HL-60 (cell line): ENCODE measurements around the gene OGA.

ENCODE experiments used
- DNase-seq, 2 experiments: peaks; one replicate each; pipeline ENCODE4 v3.0.0-alpha.2; 2010 to 2020; ENCODE audit warnings: low read depth in 1 of 2, low spot score in 1 of 2
- H3K27ac ChIP-seq: fragments of 250-450 bp; sonication (Bioruptor Pico); replicated peaks from 2 replicates; pipeline ENCODE4 v1.5.1; 2020; ENCODE audit warnings: mild to moderate bottlenecking, moderate library complexity
- H3K27me3 ChIP-seq: fragments of 250-450 bp; sonication (Bioruptor Pico); 2 replicates; pipeline ENCODE4 v1.5.1; 2021; ENCODE audit warnings: mild to moderate bottlenecking, moderate library complexity; ENCODE audit not compliant: insufficient read depth, poor library complexity, severe bottlenecking
- H3K4me3 ChIP-seq: replicated peaks from 2 replicates; pipeline ENCODE4 v1.5.1; 2011; ENCODE audit warnings: mild to moderate bottlenecking, control low read depth, low read length; ENCODE audit not compliant: insufficient read depth
- GABPA ChIP-seq: IDR thresholded peaks from 2 replicates; pipeline ENCODE4 v1.6.1; 2012; ENCODE audit warnings: low read depth
- POLR2AphosphoS5 ChIP-seq: IDR thresholded peaks from 2 replicates; pipeline ENCODE4 v1.6.1; 2012; ENCODE audit warnings: low read depth
- SPI1 ChIP-seq: IDR thresholded peaks from 2 replicates; pipeline ENCODE4 v1.6.1; 2012; ENCODE audit warnings: low read depth, mild to moderate bottlenecking, borderline replicate concordance
- TF ChIP-seq, protein P1 (sequence below): IDR thresholded peaks from 2 replicates; pipeline ENCODE4 v1.6.1; 2012; ENCODE audit warnings: low read depth; ENCODE audit not compliant: insufficient replicate concordance
- TF ChIP-seq, protein P2 (sequence below): IDR thresholded peaks from one replicate; pipeline ENCODE4 v1.5.1; 2011; ENCODE audit warnings: low read length, control low read depth, inconsistent platforms; ENCODE audit not compliant: insufficient read depth

OGA gene

DNA sequence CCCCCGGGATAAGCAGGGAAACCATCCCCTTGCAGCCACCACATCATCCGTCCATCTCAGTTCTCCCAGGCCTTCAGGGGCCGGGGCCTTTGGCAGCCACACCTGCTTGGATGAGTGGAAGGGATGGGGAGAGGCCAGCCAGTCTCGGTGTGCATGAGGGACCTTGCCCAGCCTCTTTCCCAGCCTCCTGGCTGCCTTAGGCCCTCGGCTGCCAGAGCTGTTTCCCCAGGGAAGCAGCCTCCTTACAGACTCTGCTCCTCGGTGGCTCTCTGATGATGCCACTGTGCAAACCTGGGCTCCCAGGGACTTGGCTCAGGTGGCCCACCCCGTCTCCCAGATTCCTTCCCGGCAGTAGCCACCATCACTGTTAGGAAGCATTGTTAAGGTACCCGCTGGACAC is 57.0 kb downstream of the OGA start:
- TF ChIP-seq, protein P1, sequence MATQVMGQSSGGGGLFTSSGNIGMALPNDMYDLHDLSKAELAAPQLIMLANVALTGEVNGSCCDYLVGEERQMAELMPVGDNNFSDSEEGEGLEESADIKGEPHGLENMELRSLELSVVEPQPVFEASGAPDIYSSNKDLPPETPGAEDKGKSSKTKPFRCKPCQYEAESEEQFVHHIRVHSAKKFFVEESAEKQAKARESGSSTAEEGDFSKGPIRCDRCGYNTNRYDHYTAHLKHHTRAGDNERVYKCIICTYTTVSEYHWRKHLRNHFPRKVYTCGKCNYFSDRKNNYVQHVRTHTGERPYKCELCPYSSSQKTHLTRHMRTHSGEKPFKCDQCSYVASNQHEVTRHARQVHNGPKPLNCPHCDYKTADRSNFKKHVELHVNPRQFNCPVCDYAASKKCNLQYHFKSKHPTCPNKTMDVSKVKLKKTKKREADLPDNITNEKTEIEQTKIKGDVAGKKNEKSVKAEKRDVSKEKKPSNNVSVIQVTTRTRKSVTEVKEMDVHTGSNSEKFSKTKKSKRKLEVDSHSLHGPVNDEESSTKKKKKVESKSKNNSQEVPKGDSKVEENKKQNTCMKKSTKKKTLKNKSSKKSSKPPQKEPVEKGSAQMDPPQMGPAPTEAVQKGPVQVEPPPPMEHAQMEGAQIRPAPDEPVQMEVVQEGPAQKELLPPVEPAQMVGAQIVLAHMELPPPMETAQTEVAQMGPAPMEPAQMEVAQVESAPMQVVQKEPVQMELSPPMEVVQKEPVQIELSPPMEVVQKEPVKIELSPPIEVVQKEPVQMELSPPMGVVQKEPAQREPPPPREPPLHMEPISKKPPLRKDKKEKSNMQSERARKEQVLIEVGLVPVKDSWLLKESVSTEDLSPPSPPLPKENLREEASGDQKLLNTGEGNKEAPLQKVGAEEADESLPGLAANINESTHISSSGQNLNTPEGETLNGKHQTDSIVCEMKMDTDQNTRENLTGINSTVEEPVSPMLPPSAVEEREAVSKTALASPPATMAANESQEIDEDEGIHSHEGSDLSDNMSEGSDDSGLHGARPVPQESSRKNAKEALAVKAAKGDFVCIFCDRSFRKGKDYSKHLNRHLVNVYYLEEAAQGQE: no peak
- TF ChIP-seq POLR2AphosphoS5 (no peak), GABPA (no peak), SPI1 (no peak)
- TF ChIP-seq, protein P2, sequence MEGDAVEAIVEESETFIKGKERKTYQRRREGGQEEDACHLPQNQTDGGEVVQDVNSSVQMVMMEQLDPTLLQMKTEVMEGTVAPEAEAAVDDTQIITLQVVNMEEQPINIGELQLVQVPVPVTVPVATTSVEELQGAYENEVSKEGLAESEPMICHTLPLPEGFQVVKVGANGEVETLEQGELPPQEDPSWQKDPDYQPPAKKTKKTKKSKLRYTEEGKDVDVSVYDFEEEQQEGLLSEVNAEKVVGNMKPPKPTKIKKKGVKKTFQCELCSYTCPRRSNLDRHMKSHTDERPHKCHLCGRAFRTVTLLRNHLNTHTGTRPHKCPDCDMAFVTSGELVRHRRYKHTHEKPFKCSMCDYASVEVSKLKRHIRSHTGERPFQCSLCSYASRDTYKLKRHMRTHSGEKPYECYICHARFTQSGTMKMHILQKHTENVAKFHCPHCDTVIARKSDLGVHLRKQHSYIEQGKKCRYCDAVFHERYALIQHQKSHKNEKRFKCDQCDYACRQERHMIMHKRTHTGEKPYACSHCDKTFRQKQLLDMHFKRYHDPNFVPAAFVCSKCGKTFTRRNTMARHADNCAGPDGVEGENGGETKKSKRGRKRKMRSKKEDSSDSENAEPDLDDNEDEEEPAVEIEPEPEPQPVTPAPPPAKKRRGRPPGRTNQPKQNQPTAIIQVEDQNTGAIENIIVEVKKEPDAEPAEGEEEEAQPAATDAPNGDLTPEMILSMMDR: no peak
- no peak overlapping the region for H3K27ac ChIP-seq
- H3K27me3 ChIP-seq: peaks cover 7% of the 10 kb centered on the region
- no peak for DNase-seq
- no peak overlapping the region for H3K4me3 ChIP-seq

DNA sequence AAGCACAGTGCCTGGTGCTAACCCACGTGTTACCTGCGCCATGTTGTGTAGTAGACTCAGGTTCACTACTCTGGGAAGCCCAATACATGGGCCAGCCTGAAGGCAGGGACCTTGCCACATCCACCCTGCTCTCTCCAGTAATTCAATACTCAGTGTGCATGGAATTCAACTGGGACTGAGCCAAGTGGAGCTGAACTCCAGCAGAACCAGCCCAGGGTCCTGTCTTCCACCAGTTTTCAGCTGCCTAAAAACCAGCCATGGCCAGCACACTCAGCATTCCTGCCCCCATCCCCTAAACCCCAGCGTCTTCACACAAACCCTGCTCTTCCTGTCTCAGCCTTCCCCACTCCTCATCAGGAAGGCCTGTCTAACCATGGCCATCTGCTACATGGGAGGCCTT is 57.7 kb downstream of the OGA start:
- Histone ChIP-seq H3K27me3 (peaks cover 2% of the 10 kb centered on the region), H3K27ac (no peak overlapping the region), H3K4me3 (no peak overlapping the region)
- DNase-seq: no peak
- TF ChIP-seq POLR2AphosphoS5 (no peak), SPI1 (no peak), GABPA (no peak)
- TF ChIP-seq, protein P1: no peak
- TF ChIP-seq, protein P2: no peak

DNA sequence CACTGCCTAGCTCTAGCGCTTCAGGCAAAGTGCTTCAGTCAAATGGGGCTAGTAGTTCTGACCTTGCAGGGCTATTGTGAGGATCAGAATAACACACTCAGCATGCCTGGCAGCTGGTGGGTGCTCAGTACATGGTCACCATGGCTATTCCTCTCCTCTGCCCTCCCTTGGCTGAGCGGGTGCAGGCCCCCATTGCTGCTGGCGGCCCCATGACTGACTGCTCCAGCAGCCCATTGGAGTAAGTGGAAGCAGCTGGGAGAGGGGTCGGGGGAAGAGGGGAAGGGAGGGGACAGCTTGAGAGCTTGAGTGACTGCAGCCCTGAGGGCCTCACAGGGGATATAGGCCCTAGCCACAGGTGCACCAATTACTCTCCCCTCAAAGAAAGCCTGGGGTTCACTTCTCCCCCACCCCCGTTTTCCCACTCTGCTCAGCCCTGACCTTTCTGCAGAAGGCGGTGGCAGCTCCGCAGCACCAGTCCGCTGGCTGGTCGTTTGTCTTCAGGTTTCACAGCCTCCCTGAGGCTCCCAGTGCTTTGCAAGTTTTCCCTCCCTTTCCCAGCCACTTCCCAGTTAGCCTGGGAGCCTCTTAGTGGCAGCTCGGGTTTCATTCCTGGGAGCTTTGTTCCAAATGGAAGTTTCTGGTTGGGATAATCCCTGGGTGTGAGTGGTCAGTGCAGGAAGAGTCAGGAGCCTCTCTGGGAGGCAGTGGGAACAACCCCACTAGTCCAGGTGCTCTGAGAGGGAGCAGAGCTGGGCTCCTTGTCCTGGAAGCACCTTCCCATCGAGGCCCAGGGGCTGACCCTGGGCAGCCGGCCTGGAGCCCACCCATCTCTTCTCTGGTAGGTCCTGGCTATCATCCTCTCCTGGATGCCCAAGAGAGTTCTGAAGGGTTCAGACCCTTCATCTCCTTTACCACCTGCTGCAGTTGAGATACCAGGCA is 58.7 kb downstream of the OGA start:
- Histone ChIP-seq H3K4me3 (no peak overlapping the region), H3K27me3 (no peaks in the 10 kb centered on the region), H3K27ac (no peak overlapping the region)
- TF ChIP-seq POLR2AphosphoS5: no peak
- no peak for TF ChIP-seq GABPA
- TF ChIP-seq, protein P1: no peak
- no peak for TF ChIP-seq SPI1
- TF ChIP-seq, protein P2: no peak
- no peak for DNase-seq
